Esophagus muscularis mucosa (tissue), 4 donors: Measurements from ENCODE around the gene FUT3. TPM values are rescaled to one million over a fixed set of nuclear protein-coding genes. Genes with fewer than 3 reads are reported as not detected.

ENCODE experiments used
- DNase-seq: peaks from one replicate; pipeline ENCODE4 v3.0.0-alpha.2; 2017; ENCODE audit errors: extremely low spot score
- H3K27ac ChIP-seq, 4 donors: fragments of 200-600 bp; sonication (generic); replicated peaks in 1 of 4; 1 replicate in 3 of 4; 2 replicates in 1 of 4; pipeline ENCODE4 v1.5.1; 2016 to 2019; ENCODE audit warnings: mild to moderate bottlenecking in 1 of 4
- H3K27me3 ChIP-seq, 4 donors: fragments of 200-600 bp; sonication (generic); one replicate each; pipeline versions ENCODE4 v1.5.1 to v1.6.0; 2016 to 2019
- H3K36me3 ChIP-seq, 4 donors: fragments of 200-600 bp; sonication (generic); one replicate each; pipeline ENCODE4 v1.5.1; 2016 to 2019
- H3K4me1 ChIP-seq, 4 donors: fragments of 200-600 bp; sonication (generic); one replicate each; pipeline ENCODE4 v1.5.1; 2016 to 2019
- H3K4me3 ChIP-seq, 4 donors: fragments of 200-600 bp; sonication (generic); 1 replicate in 2 of 4; 2 replicates in 2 of 4; pipeline ENCODE4 v1.5.1; 2016 to 2019; ENCODE audit warnings: mild to moderate bottlenecking in 4 of 4, moderate library complexity in 1 of 4
- H3K9me3 ChIP-seq, 4 donors: fragments of 200-600 bp; sonication (generic); 1 replicate in 3 of 4; 2 replicates in 1 of 4; pipeline ENCODE4 v1.5.1; 2016 to 2019
- EP300 ChIP-seq: sonication (generic); formaldehyde crosslinking; IDR thresholded peaks from one replicate; pipeline ENCODE4 v1.6.1; 2017; ENCODE audit warnings: antibody characterized with exemption
- POLR2A ChIP-seq: fragments of 450-650 bp; IDR thresholded peaks from one replicate; pipeline ENCODE4 v1.6.1; 2017; ENCODE audit warnings: antibody characterized with exemption, moderate library complexity, mild to moderate bottlenecking, low read depth
- POLR2AphosphoS5 ChIP-seq, 2 donors: sonication (generic); formaldehyde crosslinking; IDR thresholded peaks; one replicate each; pipeline ENCODE4 v1.6.1; 2017; ENCODE audit warnings: antibody characterized with exemption in 2 of 2
- WGBS: methylation state at CpG from one replicate; pipeline ENCODE4 v1.1.5; 2018; 5-methylcytosine and 5-hydroxymethylcytosine counted together
- intact Hi-C: fragments of 100-400 bp; cut with DNase I; formaldehyde crosslinking; loops from one replicate; pipeline ENCODE4 v1.15.1; 2023
- total RNA-seq, 4 donors: library from RNA; depleted of rRNA; stranded (reverse); fragments of >200 nt; gene quantifications; one replicate each; pipeline versions ENCODE4 v1.1.0 to v1.2.1, GENCODE V29; 2016
- TF ChIP-seq, protein P1 (sequence below), 3 experiments: fragments of 200-600 bp in 2 of 3; fragments of 450-650 bp in 1 of 3; sonication (generic) in 2 of 3; IDR thresholded peaks; one replicate each; pipeline ENCODE4 v1.5.1; 2017 to 2019; ENCODE audit warnings: antibody characterized with exemption in 3 of 3, mild to moderate bottlenecking in 2 of 3, moderate library complexity in 1 of 3

The FUT3 gene
- total RNA-seq, 4 donors from 2014 or later = 0.57 TPM; not detected in 3

DNA sequence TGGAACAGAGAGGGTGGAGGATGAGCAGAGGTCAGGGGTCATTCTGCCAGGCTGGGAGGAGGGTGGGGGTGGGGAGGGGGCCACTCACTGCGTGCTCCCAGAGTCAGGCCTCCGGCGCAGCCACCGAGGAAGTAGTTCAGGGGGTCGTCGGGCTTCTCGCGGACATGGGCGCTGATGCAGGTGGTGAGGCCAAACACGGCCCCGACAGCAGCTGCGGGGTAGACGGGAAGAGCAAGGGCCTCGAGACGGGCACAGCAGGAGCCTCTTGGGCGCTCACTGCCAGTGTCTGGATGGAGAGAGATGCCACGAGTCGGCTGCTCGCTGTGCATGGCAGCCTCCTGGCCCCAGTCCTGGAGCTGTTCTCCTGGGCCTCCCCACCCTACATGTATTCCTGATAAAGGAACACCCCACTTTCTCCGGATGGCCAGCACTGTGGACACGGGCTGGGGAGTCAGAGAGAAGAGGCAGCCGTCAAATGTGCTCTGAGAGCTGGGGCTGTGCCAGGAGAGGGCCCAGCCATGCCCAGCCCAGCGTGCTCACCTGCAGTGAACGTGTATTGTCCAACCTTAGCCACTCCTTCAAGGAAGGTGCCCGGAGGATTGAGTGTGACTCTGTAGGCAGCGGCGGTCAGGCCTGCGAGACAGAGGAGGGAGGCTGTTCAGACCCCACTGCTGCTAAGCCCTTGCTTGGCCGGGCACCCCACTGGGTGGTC, 45.3 kb upstream of the FUT3 start:
- intact Hi-C loops = no loop called here
- Histone ChIP-seq H3K27me3 (peaks cover 0 to 4% (median 0%) of the 10 kb centered on the region in 4 donors), H3K4me1 (peaks cover 24 to 43% (median 25%) of the 10 kb centered on the region in 4 donors), H3K9me3 (no peaks in the 10 kb centered on the region), H3K4me3 (no peak overlapping the region), H3K27ac (peak overlapping the region in 1 of 4 donors; percentile 27), H3K36me3 (peaks cover 24 to 63% (median 38%) of the 10 kb centered on the region in 4 donors)
- WGBS = 68% methylated on average over 4 of the region's 29 CpGs
- no peak for DNase-seq
- TF ChIP-seq POLR2AphosphoS5 (IDR thresholded peaks at IDR 0.05) (no peak), POLR2A (no peak), EP300 (no peak)
- TF ChIP-seq, protein P1, sequence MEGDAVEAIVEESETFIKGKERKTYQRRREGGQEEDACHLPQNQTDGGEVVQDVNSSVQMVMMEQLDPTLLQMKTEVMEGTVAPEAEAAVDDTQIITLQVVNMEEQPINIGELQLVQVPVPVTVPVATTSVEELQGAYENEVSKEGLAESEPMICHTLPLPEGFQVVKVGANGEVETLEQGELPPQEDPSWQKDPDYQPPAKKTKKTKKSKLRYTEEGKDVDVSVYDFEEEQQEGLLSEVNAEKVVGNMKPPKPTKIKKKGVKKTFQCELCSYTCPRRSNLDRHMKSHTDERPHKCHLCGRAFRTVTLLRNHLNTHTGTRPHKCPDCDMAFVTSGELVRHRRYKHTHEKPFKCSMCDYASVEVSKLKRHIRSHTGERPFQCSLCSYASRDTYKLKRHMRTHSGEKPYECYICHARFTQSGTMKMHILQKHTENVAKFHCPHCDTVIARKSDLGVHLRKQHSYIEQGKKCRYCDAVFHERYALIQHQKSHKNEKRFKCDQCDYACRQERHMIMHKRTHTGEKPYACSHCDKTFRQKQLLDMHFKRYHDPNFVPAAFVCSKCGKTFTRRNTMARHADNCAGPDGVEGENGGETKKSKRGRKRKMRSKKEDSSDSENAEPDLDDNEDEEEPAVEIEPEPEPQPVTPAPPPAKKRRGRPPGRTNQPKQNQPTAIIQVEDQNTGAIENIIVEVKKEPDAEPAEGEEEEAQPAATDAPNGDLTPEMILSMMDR (IDR thresholded peaks at IDR 0.05) = no peak

DNA sequence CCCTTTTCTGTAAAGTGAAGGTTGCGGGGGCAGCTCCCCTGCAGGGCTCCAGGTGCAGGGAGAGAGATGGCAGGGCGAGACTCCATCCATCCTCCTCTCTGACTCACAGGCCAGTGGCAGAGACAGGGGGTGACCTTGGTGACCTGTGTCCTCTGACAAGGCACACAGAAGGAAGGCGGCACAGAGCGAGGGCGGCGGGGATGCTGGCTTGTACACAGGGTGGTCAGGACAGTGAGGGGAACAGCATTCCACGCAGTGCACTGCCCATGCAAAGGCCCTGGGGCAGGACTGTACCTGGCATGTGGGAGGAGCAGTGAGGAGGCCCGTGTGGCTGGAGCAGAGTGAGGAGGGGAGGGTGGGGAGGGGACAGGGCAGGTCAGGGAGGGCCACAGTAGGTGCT, 44.6 kb upstream of the FUT3 start:
- WGBS = 88% methylated on average over 7 of the region's 8 CpGs
- Histone ChIP-seq H3K4me3 (no peak overlapping the region), H3K27me3 (peaks cover 0 to 4% (median 0%) of the 10 kb centered on the region in 4 donors), H3K9me3 (no peaks in the 10 kb centered on the region), H3K4me1 (peaks cover 24 to 43% (median 25%) of the 10 kb centered on the region in 4 donors), H3K27ac (no peak overlapping the region), H3K36me3 (peaks cover 24 to 57% (median 36%) of the 10 kb centered on the region in 4 donors)
- no peak for DNase-seq
- intact Hi-C loops = no loop called here
- TF ChIP-seq POLR2A (no peak), POLR2AphosphoS5 (IDR thresholded peaks at IDR 0.05) (no peak), EP300 (no peak)
- TF ChIP-seq, protein P1 (IDR thresholded peaks at IDR 0.05) = no peak

DNA sequence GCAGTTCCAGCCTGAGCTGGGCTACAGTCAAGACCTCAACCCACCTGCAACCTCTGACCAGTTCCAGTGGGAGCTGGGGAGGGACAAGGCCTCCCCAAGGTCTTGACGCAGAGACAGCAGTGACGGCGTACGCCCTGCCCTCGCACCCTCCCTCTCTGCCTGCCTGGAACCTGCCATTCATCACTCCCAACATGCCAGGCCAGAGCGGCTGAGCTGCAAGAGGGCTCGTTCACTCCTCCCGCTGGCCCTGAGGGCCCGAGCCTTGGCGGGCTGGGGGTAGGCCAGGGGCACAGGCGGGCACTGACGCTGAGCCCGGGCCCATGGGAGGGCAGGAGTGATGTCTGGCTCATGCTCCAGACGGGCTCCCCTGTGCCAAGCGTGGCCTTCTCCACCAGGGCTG, 44.2 kb upstream of the FUT3 start:
- H3K9me3 ChIP-seq = no peaks in the 10 kb centered on the region
- H3K27ac ChIP-seq = no peak overlapping the region
- intact Hi-C loops = no loop called here
- no peak for DNase-seq
- TF ChIP-seq EP300 = no peak
- TF ChIP-seq POLR2A = no peak
- TF ChIP-seq POLR2AphosphoS5 (IDR thresholded peaks at IDR 0.05) = no peak
- peaks cover 24 to 43% (median 27%) of the 10 kb centered on the region in 4 donors for H3K4me1 ChIP-seq
- H3K4me3 ChIP-seq = no peak overlapping the region
- 68% methylated on average over 7 of the region's 15 CpGs for WGBS
- H3K36me3 ChIP-seq = peaks cover 24 to 53% (median 35%) of the 10 kb centered on the region in 4 donors
- H3K27me3 ChIP-seq = peaks cover 0 to 4% (median 0%) of the 10 kb centered on the region in 4 donors

DNA sequence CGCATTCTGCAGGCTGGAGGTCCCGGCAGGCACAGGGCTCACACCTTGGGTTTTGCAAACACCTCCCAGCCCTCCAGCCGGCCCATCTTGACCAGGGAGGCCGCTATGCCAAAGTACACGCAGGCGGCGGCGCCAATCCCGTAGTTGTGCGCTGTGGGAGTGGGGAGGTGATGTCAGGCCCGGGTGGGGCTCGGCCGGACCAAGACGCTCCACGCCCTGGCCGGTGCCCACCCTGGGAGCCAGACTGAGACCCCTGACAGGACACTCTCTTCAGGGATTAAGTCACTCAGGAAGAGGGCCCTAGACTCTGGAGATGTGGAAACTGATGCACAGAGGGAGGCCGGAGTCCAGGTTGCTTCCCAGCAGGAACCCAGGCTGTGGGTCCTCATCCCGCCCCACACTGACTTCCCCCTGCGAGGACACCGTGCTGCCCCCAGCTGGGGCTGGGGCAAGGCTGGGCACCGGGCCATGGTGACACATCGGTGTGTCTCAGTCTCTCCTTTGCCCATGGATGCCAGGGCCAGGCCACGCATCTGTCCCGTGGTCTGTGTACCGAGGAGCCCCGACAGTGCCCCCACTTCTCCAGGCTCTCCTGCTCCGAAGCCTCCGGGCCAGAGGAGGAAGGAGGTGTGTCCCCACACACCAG, 43.6 kb upstream of the FUT3 start:
- Histone ChIP-seq H3K9me3 (no peaks in the 10 kb centered on the region), H3K27me3 (peaks cover 0 to 4% (median 0%) of the 10 kb centered on the region in 4 donors), H3K36me3 (peaks cover 24 to 48% (median 32%) of the 10 kb centered on the region in 4 donors), H3K4me1 (peaks cover 24 to 45% (median 32%) of the 10 kb centered on the region in 4 donors), H3K27ac (no peak overlapping the region), H3K4me3 (no peak overlapping the region)
- DNase-seq = no peak
- TF ChIP-seq EP300 = no peak
- TF ChIP-seq, protein P1 (IDR thresholded peaks at IDR 0.05) = no peak
- no peak for TF ChIP-seq POLR2AphosphoS5 (IDR thresholded peaks at IDR 0.05)
- no peak for TF ChIP-seq POLR2A
- intact Hi-C loops = loop anchor here (5.0 kb wide), 1 partner anchor 68 kb away; no protein-coding TSS in a partner anchor
- 68% methylated on average over 9 of the region's 28 CpGs for WGBS
